K562 (cell line): ENCODE results near the gene KLK13. TPM values are rescaled to one million over a fixed set of nuclear protein-coding genes. Genes with fewer than 3 reads are reported as not detected.
A peak's percentile ranks its signal among the peaks of the same experiment; 100 is the strongest.

Experiments used
- CBFB ChIP-seq: sonication (generic); formaldehyde crosslinking; IDR thresholded peaks from 2 replicates; pipeline ENCODE4 v1.4.0; 2020; ENCODE audit warnings: mild to moderate bottlenecking, missing genetic modification reagents
- CUX1 ChIP-seq: fragments of 200-800 bp; sonication (Bioruptor generic); IDR thresholded peaks from 2 replicates; pipeline ENCODE4 v1.6.1; 2016; ENCODE audit warnings: missing genetic modification characterization, missing compliant biosample characterization
- NR1H2 ChIP-seq: sonication (generic); formaldehyde crosslinking; IDR thresholded peaks from 2 replicates; pipeline ENCODE4 v1.4.0; 2020; ENCODE audit warnings: mild to moderate bottlenecking, missing genetic modification reagents
- THRAP3 ChIP-seq: fragments of 450-650 bp; IDR thresholded peaks from 2 replicates; pipeline ENCODE4 v1.6.1; 2016; ENCODE audit warnings: mild to moderate bottlenecking, inconsistent platforms, borderline replicate concordance
- polyA plus RNA-seq, 8 experiments: library from polyadenylated mRNA; depleted of rRNA in 4 of 8; stranded (reverse) in 5 of 8; unstranded in 3 of 8; fragments of >200 nt; fragmentation: Nextera tagmentation in 2 of 8; fragmentation: Illumina TruSeq in 1 of 8; extraction: Ambion mirVana in 2 of 8; extraction: Trizol in 1 of 8; gene quantifications; 2 replicates each; pipeline versions ENCODE4 v1.2.1 to v1.2.3, GENCODE V29; 2011 to 2014; ENCODE audit warnings: inconsistent platforms in 1 of 8, missing spikeins in 1 of 8
- total RNA-seq, 7 experiments: library from RNA; depleted of rRNA in 6 of 7; stranded (reverse); fragments of >200 nt in 6 of 7; fragmentation: Illumina TruSeq in 2 of 7; extraction: Trizol in 2 of 7; gene quantifications; 2 replicates each; pipeline versions ENCODE4 v1.2.1 to v1.2.3, GENCODE V29; 2011 to 2021; ENCODE audit warnings: low replicate concordance in 1 of 7

KLK13 gene
- total and polyA plus RNA-seq, 9 of the 15 experiments (the other 6 are each of a cell fraction or from before 2014, with no cell fraction given), result 0.72 to 9.0 (median 2.3) TPM

- TF ChIP-seq THRAP3 (no peak), CUX1 (no peak), CBFB (CRISPR knock-in tag) (0 out of 2 replicates have a peak, but pooled peaks have one; percentile 51), NR1H2 (CRISPR knock-in tag) (0 out of 2 replicates have a peak, but pooled peaks have one; percentile 39)
Measured at GRCh38 chr19:51108805-51109146, 43.9 kb upstream of the KLK13 start (continued).
